SU-DHL-6 (cell line): ENCODE measurements around the gene CSNK1D.

Experiments
- H2AFZ ChIP-seq: fragments of 200-600 bp; sonication (generic); 2 replicates; pipeline ENCODE4 v1.6.1; 2014; ENCODE audit warnings: low read depth, mild to moderate bottlenecking, moderate library complexity, mixed read lengths, antibody characterized with exemption, low read length; ENCODE audit not compliant: severe bottlenecking
- H3F3A ChIP-seq: fragments of 200-600 bp; shearing (Covaris generic); 2 replicates; pipeline ENCODE4 v1.6.0; 2016; ENCODE audit warnings: antibody characterized with exemption, mild to moderate bottlenecking; ENCODE audit not compliant: insufficient read depth
- H3K27ac ChIP-seq: fragments of 200-600 bp; sonication (generic); 2 replicates; pipeline ENCODE4 v1.5.1; 2016; ENCODE audit warnings: low read depth, mild to moderate bottlenecking, low read length, moderate library complexity, mixed read lengths
- H3K27me3 ChIP-seq: fragments of 200-600 bp; sonication (generic), shearing (Covaris generic); 2 replicates; pipeline ENCODE4 v1.6.0; 2014; ENCODE audit warnings: mild to moderate bottlenecking, low read length
- H3K36me3 ChIP-seq: fragments of 200-600 bp; sonication (generic); 2 replicates; pipeline ENCODE4 v1.6.1; 2014; ENCODE audit warnings: mild to moderate bottlenecking, low read length, mixed read lengths
- H3K4me2 ChIP-seq: fragments of 300-600, 200-600 bp; shearing (Covaris generic), sonication (generic); 2 replicates; pipeline ENCODE4 v1.6.0; 2014; ENCODE audit warnings: low read length, low read depth, mild to moderate bottlenecking; ENCODE audit not compliant: poor library complexity, severe bottlenecking
- H3K4me3 ChIP-seq: fragments of 200-600 bp; sonication (generic); 2 replicates; pipeline ENCODE4 v1.5.1; 2014; ENCODE audit warnings: antibody characterized with exemption, low read length, mild to moderate bottlenecking, mixed read lengths; ENCODE audit not compliant: insufficient read depth, poor library complexity, severe bottlenecking
- H3K79me2 ChIP-seq: fragments of 200-600 bp; sonication (generic); 2 replicates; pipeline ENCODE4 v1.6.1; 2014; ENCODE audit warnings: mild to moderate bottlenecking, low read length, moderate library complexity; ENCODE audit not compliant: insufficient read depth
- H3K9ac ChIP-seq: fragments of 200-600 bp; sonication (generic); 2 replicates; pipeline ENCODE4 v1.7.0; 2014; ENCODE audit warnings: mild to moderate bottlenecking, low read length
- H3K9me2 ChIP-seq: fragments of 200-600 bp; sonication (generic); replicated peaks from 2 replicates; pipeline ENCODE4 v1.6.1; 2014; ENCODE audit warnings: low read length; ENCODE audit not compliant: insufficient read depth
- H3K9me3 ChIP-seq: fragments of 200-600 bp; sonication (generic); 2 replicates; pipeline ENCODE4 v1.6.1; 2014; ENCODE audit warnings: low read length, mixed read lengths; ENCODE audit not compliant: insufficient read depth
- H4K20me1 ChIP-seq: fragments of 200-600 bp; sonication (generic); 2 replicates; pipeline ENCODE4 v1.6.1; 2014; ENCODE audit warnings: low read depth, mild to moderate bottlenecking, antibody characterized with exemption, low read length, moderate library complexity, mixed read lengths
- CTCF ChIP-seq: fragments of 200-600 bp; sonication (generic); IDR thresholded peaks from one replicate; pipeline ENCODE4 v1.5.1; 2017; ENCODE audit warnings: antibody characterized with exemption, mild to moderate bottlenecking, low read length, moderate library complexity; ENCODE audit not compliant: insufficient read depth, poor library complexity, severe bottlenecking
- EZH2phosphoT487 ChIP-seq: fragments of 200-600 bp; sonication (generic), shearing (Covaris generic); conservative IDR thresholded peaks from 2 replicates; pipeline ENCODE4 v1.6.1; 2018; ENCODE audit warnings: mild to moderate bottlenecking, antibody characterized with exemption, low read length, moderate library complexity, mixed read lengths

CSNK1D gene

DNA sequence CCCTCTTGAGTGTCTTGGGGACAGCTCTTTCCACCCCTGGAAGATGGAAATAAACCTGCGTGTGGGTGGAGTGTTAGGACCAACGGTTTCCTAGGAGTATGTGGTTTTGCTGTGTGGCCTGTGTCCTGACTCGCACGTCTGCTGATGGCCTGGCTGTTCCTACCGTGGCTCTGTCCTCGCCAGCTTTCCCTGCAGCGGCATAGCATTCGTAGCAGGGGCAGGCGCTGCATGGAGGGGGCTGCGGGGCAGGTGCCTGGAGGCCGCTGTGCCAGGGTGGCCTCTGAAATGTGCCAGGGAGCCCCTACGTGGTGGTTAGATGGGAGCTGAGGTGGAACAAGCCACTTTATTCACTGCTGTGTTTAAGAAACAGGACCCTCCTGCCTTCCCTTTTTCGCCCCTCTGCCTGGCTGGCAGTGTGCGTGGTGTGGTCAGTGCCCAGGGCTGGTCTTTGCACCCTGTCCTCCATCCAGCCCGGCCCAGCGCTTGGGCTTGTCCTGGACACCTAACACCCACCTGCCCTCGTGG, 34.0 kb downstream of the CSNK1D start:
- Histone ChIP-seq H3F3A (no peaks in the 10 kb centered on the region), H3K4me3 (no peak overlapping the region), H3K27ac (no peak overlapping the region), H3K9me3 (no peaks in the 10 kb centered on the region), H3K79me2 (no peaks in the 10 kb centered on the region), H3K4me2 (no peak overlapping the region), H4K20me1 (no peaks in the 10 kb centered on the region), H3K36me3 (no peaks in the 10 kb centered on the region), H2AFZ (no peak overlapping the region), H3K9ac (no peak overlapping the region), H3K27me3 (no peaks in the 10 kb centered on the region), H3K9me2 (no peaks in the 10 kb centered on the region)
- TF ChIP-seq CTCF (no peak), EZH2phosphoT487 (no peak)

DNA sequence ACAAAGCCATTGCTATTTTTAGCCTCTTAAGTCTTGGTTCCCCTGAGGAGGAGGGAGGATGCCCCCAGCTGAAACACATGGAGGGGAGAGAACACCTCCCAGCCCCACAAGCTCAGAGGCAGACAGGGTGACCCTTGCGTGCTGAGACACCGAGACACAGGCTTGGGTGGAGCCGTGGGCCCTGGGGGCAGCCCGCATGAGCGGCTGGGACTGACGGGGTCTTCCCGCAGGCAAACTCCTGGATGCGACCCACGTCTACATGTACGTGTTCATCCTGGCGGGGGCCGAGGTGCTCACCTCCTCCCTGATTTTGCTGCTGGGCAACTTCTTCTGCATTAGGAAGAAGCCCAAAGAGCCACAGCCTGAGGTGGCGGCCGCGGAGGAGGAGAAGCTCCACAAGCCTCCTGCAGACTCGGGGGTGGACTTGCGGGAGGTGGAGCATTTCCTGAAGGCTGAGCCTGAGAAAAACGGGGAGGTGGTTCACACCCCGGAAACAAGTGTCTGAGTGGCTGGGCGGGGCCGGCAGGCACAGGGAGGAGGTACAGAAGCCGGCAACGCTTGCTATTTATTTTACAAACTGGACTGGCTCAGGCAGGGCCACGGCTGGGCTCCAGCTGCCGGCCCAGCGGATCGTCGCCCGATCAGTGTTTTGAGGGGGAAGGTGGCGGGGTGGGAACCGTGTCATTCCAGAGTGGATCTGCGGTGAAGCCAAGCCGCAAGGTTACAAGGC, 34.9 kb downstream of the CSNK1D start:
- Histone ChIP-seq H3K27ac (no peak overlapping the region), H3K9me3 (no peaks in the 10 kb centered on the region), H3F3A (no peaks in the 10 kb centered on the region), H3K4me3 (no peak overlapping the region), H2AFZ (no peak overlapping the region), H3K36me3 (no peaks in the 10 kb centered on the region), H3K27me3 (no peaks in the 10 kb centered on the region), H3K9me2 (no peaks in the 10 kb centered on the region), H3K9ac (no peak overlapping the region), H3K79me2 (no peaks in the 10 kb centered on the region), H3K4me2 (no peak overlapping the region), H4K20me1 (no peaks in the 10 kb centered on the region)
- no peak for TF ChIP-seq CTCF
- no peak for TF ChIP-seq EZH2phosphoT487

DNA sequence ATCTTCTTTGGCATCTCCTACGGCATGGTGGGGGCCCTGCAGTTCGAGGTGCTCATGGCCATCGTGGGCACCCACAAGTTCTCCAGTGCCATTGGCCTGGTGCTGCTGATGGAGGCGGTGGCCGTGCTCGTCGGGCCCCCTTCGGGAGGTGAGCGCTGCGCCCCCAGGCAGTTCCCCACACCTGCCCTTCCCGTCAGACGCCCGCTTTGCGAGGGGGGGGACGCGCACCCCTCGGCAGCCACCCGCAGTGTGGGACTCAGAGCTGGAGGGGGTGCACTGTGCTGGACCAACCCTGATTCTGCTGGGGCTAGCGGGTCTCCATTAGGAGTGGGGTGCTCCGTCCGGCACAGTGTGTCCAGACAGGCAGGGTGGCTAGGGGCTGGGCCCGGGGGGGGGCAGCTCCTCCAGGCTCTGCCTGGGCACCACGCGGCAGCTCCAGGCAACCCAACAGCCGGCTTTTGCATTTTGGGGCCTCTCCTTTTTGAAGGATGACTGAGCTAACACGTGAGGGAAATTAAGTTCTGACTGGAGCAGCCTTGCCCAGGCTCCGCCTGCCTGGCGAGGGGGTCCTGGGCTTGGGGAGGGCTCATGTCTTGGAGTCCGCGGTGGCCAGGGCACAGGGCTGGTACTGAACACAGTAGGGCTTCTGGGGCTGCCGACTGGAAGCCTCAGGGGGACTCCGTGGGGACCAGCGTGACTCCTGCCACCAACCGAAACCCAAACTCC, 35.6 kb downstream of the CSNK1D start:
- Histone ChIP-seq H3K4me2 (no peak overlapping the region), H3K9me2 (no peaks in the 10 kb centered on the region), H3K79me2 (no peaks in the 10 kb centered on the region), H3K4me3 (no peak overlapping the region), H2AFZ (no peak overlapping the region), H3K27me3 (no peaks in the 10 kb centered on the region), H3K27ac (no peak overlapping the region), H3K36me3 (no peaks in the 10 kb centered on the region), H3F3A (no peaks in the 10 kb centered on the region), H3K9ac (no peak overlapping the region), H3K9me3 (no peaks in the 10 kb centered on the region), H4K20me1 (no peaks in the 10 kb centered on the region)
- TF ChIP-seq EZH2phosphoT487 = no peak
- no peak for TF ChIP-seq CTCF
